ENCODE data around the gene PIRT.

DNA sequence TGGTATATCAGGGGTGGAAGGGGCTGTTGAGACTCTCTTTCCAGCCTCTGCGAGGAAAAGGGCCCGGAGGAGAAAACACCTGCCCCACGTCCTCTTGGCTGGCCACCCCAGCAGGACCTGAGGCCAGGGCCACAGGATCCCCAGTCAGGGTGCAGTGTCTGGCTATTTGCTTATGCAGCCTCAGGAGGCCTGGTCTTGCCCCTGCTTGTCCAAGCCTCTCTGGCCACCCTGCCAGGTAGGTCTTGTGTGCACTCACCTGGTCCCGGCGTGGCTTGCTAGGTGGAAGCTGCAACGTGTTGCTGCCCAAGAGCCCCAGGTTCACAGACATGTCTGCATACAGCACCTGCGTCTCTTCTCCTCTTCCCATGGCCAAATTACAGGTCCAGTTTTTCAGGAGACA, 34.5 kb downstream of the PIRT start:
- TF ChIP-seq, protein P1, sequence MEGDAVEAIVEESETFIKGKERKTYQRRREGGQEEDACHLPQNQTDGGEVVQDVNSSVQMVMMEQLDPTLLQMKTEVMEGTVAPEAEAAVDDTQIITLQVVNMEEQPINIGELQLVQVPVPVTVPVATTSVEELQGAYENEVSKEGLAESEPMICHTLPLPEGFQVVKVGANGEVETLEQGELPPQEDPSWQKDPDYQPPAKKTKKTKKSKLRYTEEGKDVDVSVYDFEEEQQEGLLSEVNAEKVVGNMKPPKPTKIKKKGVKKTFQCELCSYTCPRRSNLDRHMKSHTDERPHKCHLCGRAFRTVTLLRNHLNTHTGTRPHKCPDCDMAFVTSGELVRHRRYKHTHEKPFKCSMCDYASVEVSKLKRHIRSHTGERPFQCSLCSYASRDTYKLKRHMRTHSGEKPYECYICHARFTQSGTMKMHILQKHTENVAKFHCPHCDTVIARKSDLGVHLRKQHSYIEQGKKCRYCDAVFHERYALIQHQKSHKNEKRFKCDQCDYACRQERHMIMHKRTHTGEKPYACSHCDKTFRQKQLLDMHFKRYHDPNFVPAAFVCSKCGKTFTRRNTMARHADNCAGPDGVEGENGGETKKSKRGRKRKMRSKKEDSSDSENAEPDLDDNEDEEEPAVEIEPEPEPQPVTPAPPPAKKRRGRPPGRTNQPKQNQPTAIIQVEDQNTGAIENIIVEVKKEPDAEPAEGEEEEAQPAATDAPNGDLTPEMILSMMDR (IDR thresholded peaks at IDR 0.05; ENCODE audit: low read length) = no peak
- TF ChIP-seq EZH2phosphoT487 (IDR thresholded peaks at IDR 0.05; ENCODE audit: low read length) (no peak), EZH2 (optimal IDR thresholded peaks at IDR 0.05; ENCODE audit: low read depth, low read length) (no peak)
